Measurements from ENCODE around the gene NFATC1.

DNA sequence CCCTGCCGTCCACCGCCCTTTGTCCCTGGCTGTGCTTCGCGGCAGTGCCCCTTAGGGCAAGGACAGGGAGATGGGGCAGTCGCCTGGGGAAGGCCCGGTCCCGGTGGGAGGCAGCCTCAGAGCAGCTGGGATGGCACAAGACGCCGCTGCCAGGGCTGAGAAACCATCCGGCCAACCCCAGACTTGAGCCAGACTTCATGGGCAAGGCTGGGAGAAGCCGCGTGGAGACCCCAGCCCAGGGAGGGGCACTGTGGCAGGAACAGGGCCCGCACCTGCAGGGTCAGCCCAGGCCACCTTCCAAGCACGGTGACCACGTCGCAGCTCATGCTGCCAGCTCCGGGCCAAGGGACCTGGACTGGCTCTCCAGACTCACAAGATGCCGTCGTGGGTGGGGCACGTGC lies 84.0 kb downstream of the NFATC1 start:
- TF ChIP-seq GATA2 (IDR thresholded peaks at IDR 0.05; ENCODE audit: low read depth, low read length) = no peak
- no peak for TF ChIP-seq GATA3 (IDR thresholded peaks at IDR 0.05; ENCODE audit: low read depth, low read length)

All from SH-SY5Y (cell line).